ENCODE measurements around the gene TSSK6. TPM values are rescaled to one million over a fixed set of nuclear protein-coding genes. Genes with fewer than 3 reads are reported as not detected.

The TSSK6 gene
- total RNA-seq, 1 experiment from 2014 or later = 4.7 TPM

GRCh38 chr19:19540064-19540714 lies 24.8 kb upstream of the TSSK6 start (continued):
- TF ChIP-seq CTCF (IDR thresholded peaks at IDR 0.05) (no peak), TEAD1 (CRISPR knock-in tag; IDR thresholded peaks at IDR 0.05) (0 out of 2 replicates have a peak, but pooled peaks have one; percentile 43), ATF6 (CRISPR knock-in tag; IDR thresholded peaks at IDR 0.05) (no peak), ELF4 (CRISPR knock-in tag; IDR thresholded peaks at IDR 0.05; ENCODE audit: low read depth) (no peak), SP1 (CRISPR knock-in tag; conservative IDR thresholded peaks at IDR 0.05) (peak; percentile 63), USF2 (CRISPR knock-in tag; IDR thresholded peaks at IDR 0.05) (peak; percentile 58), MAX (CRISPR knock-in tag; IDR thresholded peaks at IDR 0.05) (peak; percentile 90; the same call in 1 of the 2 replicates), PREB (CRISPR knock-in tag; IDR thresholded peaks at IDR 0.05; ENCODE audit: borderline replicate concordance) (no peak), TP53 (CRISPR knock-in tag; IDR thresholded peaks at IDR 0.05) (peak; percentile 59; the same call in 1 of the 2 replicates), GTF2I (CRISPR knock-in tag; conservative IDR thresholded peaks at IDR 0.05) (no peak), HMGXB4 (CRISPR knock-in tag; IDR thresholded peaks at IDR 0.05) (peak; percentile 46; the same call in 1 of the 2 replicates), ETV6 (CRISPR knock-in tag; IDR thresholded peaks at IDR 0.05) (0 out of 2 replicates have a peak, but pooled peaks have one; percentile 24)

- H3K4me3 Mint-ChIP-seq = no peak overlapping the region
- peaks cover 36% of the 10 kb centered on the region for H3K27me3 Mint-ChIP-seq (ENCODE audit: low read depth)
- H3K27ac Mint-ChIP-seq = no peak overlapping the region
- CTCF ChIA-PET = interaction anchor here (2.0 to 14.4 kb wide), 2 partner anchors 14 to 104 kb away, joined by 10 to 408 read pairs; partner anchors contain the start of gene GMIP
- H3K4me1 Mint-ChIP-seq = peaks cover 6% of the 10 kb centered on the region
- POLR2A ChIA-PET = no interaction called here
- ATAC-seq = no peak
- peak; percentile 42 for DNase-seq (ENCODE audit: low spot score)
- H3K36me3 Mint-ChIP-seq = no peaks in the 10 kb centered on the region
- H3K9me3 Mint-ChIP-seq = no peaks in the 10 kb centered on the region
- TF ChIP-seq ZNF396 (CRISPR knock-in tag; IDR thresholded peaks at IDR 0.05; ENCODE audit: borderline replicate concordance) (no peak), HMGXB4 (CRISPR knock-in tag; IDR thresholded peaks at IDR 0.05) (no peak), CREM (CRISPR knock-in tag; IDR thresholded peaks at IDR 0.05) (no peak), TEAD1 (CRISPR knock-in tag; IDR thresholded peaks at IDR 0.05) (no peak), ZNF121 (CRISPR knock-in tag; IDR thresholded peaks at IDR 0.05) (0 out of 2 replicates have a peak, but pooled peaks have one; percentile 7)
These were observed 24.3 kb upstream of the TSSK6 start for GRCh38 chr19:19539698-19540063.
